GM23338 (cell line): ENCODE measurements around the gene RRP9.

Experiments used
- EZH2 ChIP-seq: fragments of 200-600 bp; sonication (generic); IDR thresholded peaks from one replicate; pipeline ENCODE4 v1.8.0; 2017; ENCODE audit warnings: antibody characterized with exemption, mild to moderate bottlenecking, low read depth; ENCODE audit not compliant: unreplicated experiment
- EZH2phosphoT487 ChIP-seq: fragments of 200-600 bp; sonication (generic); IDR thresholded peaks from one replicate; pipeline ENCODE4 v1.8.1; 2018; ENCODE audit warnings: antibody characterized with exemption; ENCODE audit not compliant: unreplicated experiment
- JUNB ChIP-seq: IDR thresholded peaks from one replicate; pipeline ENCODE4 v1.6.1; 2016; ENCODE audit warnings: antibody characterized with exemption; ENCODE audit not compliant: unreplicated experiment
- NANOG ChIP-seq: IDR thresholded peaks from 2 replicates; pipeline ENCODE4 v1.6.1; 2016; ENCODE audit warnings: antibody characterized with exemption, borderline replicate concordance
- POLR2AphosphoS5 ChIP-seq: IDR thresholded peaks from 2 replicates; pipeline ENCODE4 v1.6.1; 2016; ENCODE audit warnings: antibody characterized with exemption, low read depth
- TF ChIP-seq, protein P1 (sequence below), 2 experiments: fragments of 200-600 bp in 1 of 2; sonication (generic) in 1 of 2; conservative IDR thresholded peaks; 2 replicates each; pipeline versions ENCODE4 v1.5.1 to v1.6.1; 2016 to 2017; ENCODE audit warnings: antibody characterized with exemption in 2 of 2, low read depth in 2 of 2, mild to moderate bottlenecking in 2 of 2, moderate library complexity in 1 of 2
- TF ChIP-seq, protein P2 (sequence below): IDR thresholded peaks from one replicate; pipeline ENCODE4 v1.6.1; 2018; ENCODE audit warnings: antibody characterized with exemption; ENCODE audit not compliant: unreplicated experiment

DNA sequence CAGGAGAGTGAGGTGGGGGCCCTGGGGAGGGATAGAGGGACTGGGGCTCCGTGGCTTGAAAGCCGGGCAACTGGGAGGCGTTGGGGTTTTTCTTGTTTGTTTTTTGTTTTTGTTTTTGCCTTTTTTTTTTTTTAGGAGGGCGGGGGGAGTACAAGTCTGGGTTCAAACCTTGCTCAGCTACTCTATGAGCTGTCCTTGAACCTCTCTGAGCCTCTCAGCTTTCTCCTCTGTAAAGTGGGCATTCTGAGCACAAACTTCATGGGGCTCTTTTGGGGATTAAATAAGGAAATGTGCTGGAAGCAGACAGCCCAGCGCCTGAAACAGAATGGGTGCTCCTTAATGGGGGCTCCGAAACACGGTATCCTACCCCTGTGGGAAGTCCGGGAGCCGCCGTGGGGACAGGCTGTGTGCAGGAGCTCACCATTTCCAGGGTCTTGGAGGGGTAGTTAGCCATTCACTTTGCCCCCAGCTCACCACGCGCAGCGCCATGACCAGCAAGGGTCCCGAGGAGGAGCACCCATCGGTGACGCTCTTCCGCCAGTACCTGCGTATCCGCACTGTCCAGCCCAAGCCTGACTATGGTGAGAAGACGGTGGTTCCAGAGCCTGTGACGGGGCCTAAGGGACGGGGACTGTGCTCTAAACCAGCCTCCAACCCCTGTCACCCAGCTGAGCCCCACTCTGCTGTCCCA lies 42.0 kb upstream of the RRP9 start:
- TF ChIP-seq, protein P1, sequence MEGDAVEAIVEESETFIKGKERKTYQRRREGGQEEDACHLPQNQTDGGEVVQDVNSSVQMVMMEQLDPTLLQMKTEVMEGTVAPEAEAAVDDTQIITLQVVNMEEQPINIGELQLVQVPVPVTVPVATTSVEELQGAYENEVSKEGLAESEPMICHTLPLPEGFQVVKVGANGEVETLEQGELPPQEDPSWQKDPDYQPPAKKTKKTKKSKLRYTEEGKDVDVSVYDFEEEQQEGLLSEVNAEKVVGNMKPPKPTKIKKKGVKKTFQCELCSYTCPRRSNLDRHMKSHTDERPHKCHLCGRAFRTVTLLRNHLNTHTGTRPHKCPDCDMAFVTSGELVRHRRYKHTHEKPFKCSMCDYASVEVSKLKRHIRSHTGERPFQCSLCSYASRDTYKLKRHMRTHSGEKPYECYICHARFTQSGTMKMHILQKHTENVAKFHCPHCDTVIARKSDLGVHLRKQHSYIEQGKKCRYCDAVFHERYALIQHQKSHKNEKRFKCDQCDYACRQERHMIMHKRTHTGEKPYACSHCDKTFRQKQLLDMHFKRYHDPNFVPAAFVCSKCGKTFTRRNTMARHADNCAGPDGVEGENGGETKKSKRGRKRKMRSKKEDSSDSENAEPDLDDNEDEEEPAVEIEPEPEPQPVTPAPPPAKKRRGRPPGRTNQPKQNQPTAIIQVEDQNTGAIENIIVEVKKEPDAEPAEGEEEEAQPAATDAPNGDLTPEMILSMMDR (conservative IDR thresholded peaks at IDR 0.05; ENCODE audit: low read depth in 2 of 2): no peak
- TF ChIP-seq POLR2AphosphoS5 (no peak), JUNB (no peak), NANOG (no peak), EZH2phosphoT487 (no peak), EZH2 (no peak)
- TF ChIP-seq, protein P2, sequence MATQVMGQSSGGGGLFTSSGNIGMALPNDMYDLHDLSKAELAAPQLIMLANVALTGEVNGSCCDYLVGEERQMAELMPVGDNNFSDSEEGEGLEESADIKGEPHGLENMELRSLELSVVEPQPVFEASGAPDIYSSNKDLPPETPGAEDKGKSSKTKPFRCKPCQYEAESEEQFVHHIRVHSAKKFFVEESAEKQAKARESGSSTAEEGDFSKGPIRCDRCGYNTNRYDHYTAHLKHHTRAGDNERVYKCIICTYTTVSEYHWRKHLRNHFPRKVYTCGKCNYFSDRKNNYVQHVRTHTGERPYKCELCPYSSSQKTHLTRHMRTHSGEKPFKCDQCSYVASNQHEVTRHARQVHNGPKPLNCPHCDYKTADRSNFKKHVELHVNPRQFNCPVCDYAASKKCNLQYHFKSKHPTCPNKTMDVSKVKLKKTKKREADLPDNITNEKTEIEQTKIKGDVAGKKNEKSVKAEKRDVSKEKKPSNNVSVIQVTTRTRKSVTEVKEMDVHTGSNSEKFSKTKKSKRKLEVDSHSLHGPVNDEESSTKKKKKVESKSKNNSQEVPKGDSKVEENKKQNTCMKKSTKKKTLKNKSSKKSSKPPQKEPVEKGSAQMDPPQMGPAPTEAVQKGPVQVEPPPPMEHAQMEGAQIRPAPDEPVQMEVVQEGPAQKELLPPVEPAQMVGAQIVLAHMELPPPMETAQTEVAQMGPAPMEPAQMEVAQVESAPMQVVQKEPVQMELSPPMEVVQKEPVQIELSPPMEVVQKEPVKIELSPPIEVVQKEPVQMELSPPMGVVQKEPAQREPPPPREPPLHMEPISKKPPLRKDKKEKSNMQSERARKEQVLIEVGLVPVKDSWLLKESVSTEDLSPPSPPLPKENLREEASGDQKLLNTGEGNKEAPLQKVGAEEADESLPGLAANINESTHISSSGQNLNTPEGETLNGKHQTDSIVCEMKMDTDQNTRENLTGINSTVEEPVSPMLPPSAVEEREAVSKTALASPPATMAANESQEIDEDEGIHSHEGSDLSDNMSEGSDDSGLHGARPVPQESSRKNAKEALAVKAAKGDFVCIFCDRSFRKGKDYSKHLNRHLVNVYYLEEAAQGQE: no peak
